ENCODE results near the gene SLIT3.

The SLIT3 gene

GRCh38 chr5:168770996-168771395 is 529.9 kb downstream of the SLIT3 start:
- Histone ChIP-seq H3K9me3 (ENCODE audit: insufficient read depth, low read depth, low read length) (no peaks in the 10 kb centered on the region), H3K4me3 (ENCODE audit: low read length, poor library complexity, severe bottlenecking) (no peak overlapping the region), H3K4me2 (ENCODE audit: low read depth, low read length, poor library complexity, severe bottlenecking) (no peak overlapping the region), H3K36me3 (ENCODE audit: insufficient read depth, low read length) (no peaks in the 10 kb centered on the region), H2AFZ (ENCODE audit: low read length) (no peak overlapping the region), H4K20me1 (ENCODE audit: insufficient read depth, low read length, poor library complexity, severe bottlenecking) (no peaks in the 10 kb centered on the region), H3K79me2 (ENCODE audit: insufficient read depth, low read length) (no peaks in the 10 kb centered on the region), H3K9ac (ENCODE audit: low read depth, low read length, poor library complexity, severe bottlenecking) (no peak overlapping the region), H3K4me1 (ENCODE audit: insufficient read depth, low read length, poor library complexity, severe bottlenecking) (peaks cover 2% of the 10 kb centered on the region), H3K9me2 (replicated peaks; ENCODE audit: low read depth, low read length) (no peaks in the 10 kb centered on the region), H3F3A (ENCODE audit: low read depth) (no peaks in the 10 kb centered on the region), H3K27me3 (ENCODE audit: insufficient read depth, low read length, poor library complexity, severe bottlenecking) (no peaks in the 10 kb centered on the region)
- TF ChIP-seq EZH2phosphoT487 (IDR thresholded peaks at IDR 0.05; ENCODE audit: borderline replicate concordance), result no peak

- no peak overlapping the region for H3K4me2 ChIP-seq (ENCODE audit: low read depth, low read length, poor library complexity, severe bottlenecking)
- TF ChIP-seq CTCF (conservative IDR thresholded peaks at IDR 0.05; ENCODE audit: low read length), result no peak
- no peak overlapping the region for H3K9ac ChIP-seq (ENCODE audit: low read depth, low read length, poor library complexity, severe bottlenecking)
- no peaks in the 10 kb centered on the region for H4K20me1 ChIP-seq (ENCODE audit: insufficient read depth, low read length, poor library complexity, severe bottlenecking)
- H3K36me3 ChIP-seq (ENCODE audit: insufficient read depth, low read length), result no peaks in the 10 kb centered on the region
- H3F3A ChIP-seq (ENCODE audit: low read depth), result no peaks in the 10 kb centered on the region
- no peaks in the 10 kb centered on the region for H3K9me2 ChIP-seq (replicated peaks; ENCODE audit: low read depth, low read length)
- H2AFZ ChIP-seq (ENCODE audit: low read length), result no peak overlapping the region
- no peaks in the 10 kb centered on the region for H3K27me3 ChIP-seq (ENCODE audit: insufficient read depth, low read length, poor library complexity, severe bottlenecking)
- no peaks in the 10 kb centered on the region for H3K79me2 ChIP-seq (ENCODE audit: insufficient read depth, low read length)
- no peak overlapping the region for H3K4me3 ChIP-seq (ENCODE audit: low read length, poor library complexity, severe bottlenecking)
- peaks cover 2% of the 10 kb centered on the region for H3K4me1 ChIP-seq (ENCODE audit: insufficient read depth, low read length, poor library complexity, severe bottlenecking)
- no peaks in the 10 kb centered on the region for H3K9me3 ChIP-seq (ENCODE audit: insufficient read depth, low read depth, low read length)
These were observed 530.9 kb downstream of the SLIT3 start for GRCh38 chr5:168770036-168770498.

GRCh38 chr5:168768172-168768571 is 532.8 kb downstream of the SLIT3 start:
- H4K20me1 ChIP-seq (ENCODE audit: insufficient read depth, low read length, poor library complexity, severe bottlenecking), result no peaks in the 10 kb centered on the region
- H3K9ac ChIP-seq (ENCODE audit: low read depth, low read length, poor library complexity, severe bottlenecking), result no peak overlapping the region
- no peaks in the 10 kb centered on the region for H3K9me2 ChIP-seq (replicated peaks; ENCODE audit: low read depth, low read length)
- no peak for TF ChIP-seq EZH2phosphoT487 (IDR thresholded peaks at IDR 0.05; ENCODE audit: borderline replicate concordance)
- TF ChIP-seq CTCF (conservative IDR thresholded peaks at IDR 0.05; ENCODE audit: low read length), result no peak
- H3K4me3 ChIP-seq (ENCODE audit: low read length, poor library complexity, severe bottlenecking), result no peak overlapping the region
- H3K36me3 ChIP-seq (ENCODE audit: insufficient read depth, low read length), result no peaks in the 10 kb centered on the region
- H3K79me2 ChIP-seq (ENCODE audit: insufficient read depth, low read length), result no peaks in the 10 kb centered on the region
- no peaks in the 10 kb centered on the region for H3K9me3 ChIP-seq (ENCODE audit: insufficient read depth, low read depth, low read length)
- no peaks in the 10 kb centered on the region for H3K4me1 ChIP-seq (ENCODE audit: insufficient read depth, low read length, poor library complexity, severe bottlenecking)
- H3F3A ChIP-seq (ENCODE audit: low read depth), result no peaks in the 10 kb centered on the region
- H3K4me2 ChIP-seq (ENCODE audit: low read depth, low read length, poor library complexity, severe bottlenecking), result no peak overlapping the region
- no peaks in the 10 kb centered on the region for H3K27me3 ChIP-seq (ENCODE audit: insufficient read depth, low read length, poor library complexity, severe bottlenecking)
- no peak overlapping the region for H2AFZ ChIP-seq (ENCODE audit: low read length)

- Histone ChIP-seq H3K4me2 (ENCODE audit: low read depth, low read length, poor library complexity, severe bottlenecking) (no peak overlapping the region), H4K20me1 (ENCODE audit: insufficient read depth, low read length, poor library complexity, severe bottlenecking) (no peaks in the 10 kb centered on the region), H3K4me3 (ENCODE audit: low read length, poor library complexity, severe bottlenecking) (no peak overlapping the region), H3K9ac (ENCODE audit: low read depth, low read length, poor library complexity, severe bottlenecking) (no peak overlapping the region), H3K9me3 (ENCODE audit: insufficient read depth, low read depth, low read length) (no peaks in the 10 kb centered on the region), H3F3A (ENCODE audit: low read depth) (no peaks in the 10 kb centered on the region), H3K79me2 (ENCODE audit: insufficient read depth, low read length) (no peaks in the 10 kb centered on the region), H3K36me3 (ENCODE audit: insufficient read depth, low read length) (no peaks in the 10 kb centered on the region), H3K9me2 (replicated peaks; ENCODE audit: low read depth, low read length) (no peaks in the 10 kb centered on the region), H3K4me1 (ENCODE audit: insufficient read depth, low read length, poor library complexity, severe bottlenecking) (no peaks in the 10 kb centered on the region), H2AFZ (ENCODE audit: low read length) (no peak overlapping the region), H3K27me3 (ENCODE audit: insufficient read depth, low read length, poor library complexity, severe bottlenecking) (no peaks in the 10 kb centered on the region)
- TF ChIP-seq CTCF (conservative IDR thresholded peaks at IDR 0.05; ENCODE audit: low read length) (no peak), EZH2phosphoT487 (IDR thresholded peaks at IDR 0.05; ENCODE audit: borderline replicate concordance) (no peak)
These were observed 534.6 kb downstream of the SLIT3 start for GRCh38 chr5:168766426-168766700.

Data from Loucy (cell line).